Panc1 (cell line): ENCODE results near the gene SLC44A3. TPM values are rescaled to one million over a fixed set of nuclear protein-coding genes. Genes with fewer than 3 reads are reported as not detected.

ENCODE experiments used
- ATAC-seq: fragments of 200-7000 bp; cut with Tn5 transposase; 2 replicates; pipeline ENCODE4 v1.9.1; 2020; ENCODE audit warnings: mild to moderate bottlenecking, moderate library complexity
- BruUV-seq: library from RNA; stranded (reverse); fragments of 400-500 nt; replicated peaks from 2 replicates; lab custom pipeline; 2021; lab: Mats Ljungman, UMichigan
- CTCF ChIA-PET: fragments of 300-600 bp; sonication (Branson Sonifier 250); formaldehyde crosslinking; loops from one replicate; lab custom pipeline; 2022; ENCODE audit warnings: antibody characterized with exemption; lab: Charles Lee
- POLR2A ChIA-PET: fragments of 300-600 bp; sonication (Branson Sonifier 250); formaldehyde crosslinking; loops from one replicate; lab custom pipeline; 2022; ENCODE audit warnings: antibody characterized with exemption; lab: Charles Lee
- DNase-seq: peaks from one replicate; pipeline ENCODE4 v3.0.0-alpha.2; 2010; ENCODE audit warnings: low read depth, low spot score
- H3K27ac ChIP-seq: 2 replicates; pipeline ENCODE4 v1.5.1; 2011; ENCODE audit warnings: mild to moderate bottlenecking, low read length, inconsistent platforms
- H3K27me3 ChIP-seq: fragments of 200-500 bp; sonication (Bioruptor generic); 2 replicates; pipeline ENCODE4 v1.6.0; 2014; ENCODE audit warnings: low read length, inconsistent platforms; ENCODE audit not compliant: control insufficient read depth, insufficient read depth
- H3K36me3 ChIP-seq: fragments of 200-500 bp; sonication (Bioruptor generic); 2 replicates; pipeline ENCODE4 v1.5.1; 2014; ENCODE audit warnings: inconsistent platforms, mild to moderate bottlenecking, low read length, moderate library complexity; ENCODE audit not compliant: control insufficient read depth, insufficient read depth
- H3K4me1 ChIP-seq: 2 replicates; pipeline ENCODE4 v1.5.1; 2011; ENCODE audit warnings: inconsistent platforms, mild to moderate bottlenecking, low read length, moderate library complexity; ENCODE audit not compliant: control insufficient read depth, insufficient read depth
- H3K4me3 ChIP-seq, 2 experiments: 2 replicates each; pipeline ENCODE4 v1.5.1; 2011 to 2012; ENCODE audit warnings: low read depth in 2 of 2, low read length in 2 of 2, mild to moderate bottlenecking in 2 of 2, inconsistent platforms in 1 of 2, moderate library complexity in 1 of 2
- H3K9me3 ChIP-seq: fragments of 200-500 bp; sonication (Bioruptor generic); 2 replicates; pipeline ENCODE4 v1.5.1; 2014; ENCODE audit warnings: low read depth, mild to moderate bottlenecking, inconsistent platforms, low read length, moderate library complexity; ENCODE audit not compliant: control insufficient read depth, insufficient read depth
- CTCF ChIP-seq: fragments of 450-650 bp; IDR thresholded peaks from 2 replicates; pipeline ENCODE4 v1.5.1; 2017; ENCODE audit warnings: mild to moderate bottlenecking
- POLR2AphosphoS5 ChIP-seq: IDR thresholded peaks from 2 replicates; pipeline ENCODE4 v1.6.1; 2012; ENCODE audit warnings: mild to moderate bottlenecking, low read depth, low read length, moderate library complexity
- REST ChIP-seq, 2 experiments: IDR thresholded peaks; 2 replicates each; pipeline ENCODE4 v1.6.1; 2011 to 2012; ENCODE audit warnings: low read depth in 2 of 2, control low read depth in 1 of 2, low read length in 1 of 2, mild to moderate bottlenecking in 1 of 2, moderate library complexity in 1 of 2; ENCODE audit not compliant: insufficient read depth in 1 of 2
- SIN3A ChIP-seq: IDR thresholded peaks from 2 replicates; pipeline ENCODE4 v1.6.1; 2012; ENCODE audit warnings: low read depth, mild to moderate bottlenecking, low read length, moderate library complexity, borderline replicate concordance; ENCODE audit not compliant: insufficient read depth
- TCF7L2 ChIP-seq: IDR thresholded peaks from 2 replicates; pipeline ENCODE4 v1.6.1; 2011; ENCODE audit warnings: mild to moderate bottlenecking, low read depth, low read length, inconsistent platforms
- in situ Hi-C: cut with HindIII; loops from 2 replicates; pipeline ENCODE4 v1.10.0; 2016; ENCODE audit warnings: low sequenced_read_pairs, low pct_unique_long_range_greater_than_20kb
- intact Hi-C: fragments of 100-400 bp; cut with micrococcal nuclease; formaldehyde crosslinking; loops from one replicate; pipeline ENCODE4 v1.10.0; 2022; ENCODE audit not compliant: unreplicated experiment
- total RNA-seq: library from RNA; stranded (reverse); gene quantifications from one replicate; pipeline ENCODE4 v1.2.1, GENCODE V29; 2021; ENCODE audit not compliant: unreplicated experiment

SLC44A3 gene
- total RNA-seq, 1 experiment from 2014 or later, result 1.3 TPM

GRCh38 chr1:94859174-94859573, 39.0 kb downstream of the SLC44A3 start:
- H3K4me1 ChIP-seq, result peaks cover 7% of the 10 kb centered on the region
- CTCF ChIA-PET, result no interaction called here
- intact Hi-C loops (no loop called here), in situ Hi-C loops (no loop called here)
- no peaks in the 10 kb centered on the region for H3K27me3 ChIP-seq
- H3K27ac ChIP-seq, result no peak overlapping the region
- no peak for ATAC-seq
- no peak overlapping the region for H3K4me3 ChIP-seq
- no peak for DNase-seq
- H3K36me3 ChIP-seq, result no peaks in the 10 kb centered on the region
- H3K9me3 ChIP-seq, result no peaks in the 10 kb centered on the region
- POLR2A ChIA-PET, result no interaction called here
- TF ChIP-seq POLR2AphosphoS5 (no peak), SIN3A (no peak), TCF7L2 (no peak), CTCF (no peak), REST (IDR thresholded peaks at IDR 0.05; ENCODE audit: insufficient read depth in 1 of 2, low read depth in 2 of 2, low read length in 1 of 2) (no peak)
- no TSS peak for BruUV-seq

GRCh38 chr1:94862718-94863117, 42.6 kb downstream of the SLC44A3 start:
- TF ChIP-seq TCF7L2 (no peak), SIN3A (no peak), CTCF (no peak), POLR2AphosphoS5 (no peak), REST (IDR thresholded peaks at IDR 0.05; ENCODE audit: insufficient read depth in 1 of 2, low read depth in 2 of 2, low read length in 1 of 2) (no peak)

More at GRCh38 chr1:94862718-94863117, 42.6 kb downstream of the SLC44A3 start:
- H3K27me3 ChIP-seq, result no peaks in the 10 kb centered on the region
- DNase-seq, result no peak
- CTCF ChIA-PET, result no interaction called here
- H3K36me3 ChIP-seq, result no peaks in the 10 kb centered on the region
- H3K27ac ChIP-seq, result no peak overlapping the region
- intact Hi-C loops, result loop anchor here (10.0 kb wide), 1 partner anchor 62 kb away; the partner anchor contains the start of gene CNN3
- POLR2A ChIA-PET, result no interaction called here
- peaks cover 14% of the 10 kb centered on the region for H3K4me1 ChIP-seq
- ATAC-seq, result no peak
- no TSS peak for BruUV-seq
- H3K4me3 ChIP-seq, result no peak overlapping the region
- H3K9me3 ChIP-seq, result no peaks in the 10 kb centered on the region
- in situ Hi-C loops, result no loop called here
